Germinal center (tissue), 1 donor: ENCODE results near the gene MCAT.
"Not testable (repeated sequence)": the region's sequence is repeated elsewhere in the genome, so short reads cannot be mapped to it uniquely, and the experiment has no call there.

Source experiments
- DNase-seq: peaks from one replicate; pipeline ENCODE4 v3.0.0; 2012; ENCODE audit warnings: mixed read lengths, low spot score

Gene MCAT

DNA sequence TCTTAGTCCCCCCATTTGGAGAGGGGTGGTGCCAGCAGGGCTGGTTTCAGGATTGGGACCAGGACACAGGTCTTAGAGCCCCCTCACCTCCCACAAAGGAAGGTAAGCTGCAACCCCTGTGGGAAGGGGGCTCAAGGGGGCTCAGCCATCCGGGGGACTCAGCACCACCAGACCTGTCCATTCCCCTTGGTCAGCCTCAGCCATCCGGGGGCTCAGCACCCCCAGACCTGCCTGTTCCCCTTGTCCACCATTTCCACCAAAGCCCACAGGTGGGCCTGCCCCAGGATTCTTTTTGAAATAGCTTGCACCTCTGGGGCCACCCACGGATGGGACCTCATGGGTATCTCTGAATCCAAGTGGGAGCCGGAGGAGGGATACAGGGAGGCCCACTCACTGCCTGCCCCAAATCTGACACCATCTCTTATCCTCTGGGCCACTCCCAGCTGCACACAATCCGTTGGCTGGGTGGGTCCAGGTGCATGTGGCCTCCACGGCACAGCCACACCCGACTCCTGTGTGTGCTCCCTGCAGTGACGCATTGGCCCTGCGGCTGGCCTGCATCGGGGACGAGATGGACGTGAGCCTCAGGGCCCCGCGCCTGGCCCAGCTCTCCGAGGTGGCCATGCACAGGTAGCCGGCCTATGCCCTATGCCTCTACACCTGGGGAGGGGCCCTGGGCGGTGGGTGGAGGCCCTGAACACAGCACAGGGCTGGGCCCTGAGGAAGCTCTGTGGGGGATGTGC is 15.9 kb downstream of the MCAT start:
- DNase-seq = no peak

GRCh38 chr22:43126501-43127165 is 16.6 kb downstream of the MCAT start:
- DNase-seq = no peak

DNA sequence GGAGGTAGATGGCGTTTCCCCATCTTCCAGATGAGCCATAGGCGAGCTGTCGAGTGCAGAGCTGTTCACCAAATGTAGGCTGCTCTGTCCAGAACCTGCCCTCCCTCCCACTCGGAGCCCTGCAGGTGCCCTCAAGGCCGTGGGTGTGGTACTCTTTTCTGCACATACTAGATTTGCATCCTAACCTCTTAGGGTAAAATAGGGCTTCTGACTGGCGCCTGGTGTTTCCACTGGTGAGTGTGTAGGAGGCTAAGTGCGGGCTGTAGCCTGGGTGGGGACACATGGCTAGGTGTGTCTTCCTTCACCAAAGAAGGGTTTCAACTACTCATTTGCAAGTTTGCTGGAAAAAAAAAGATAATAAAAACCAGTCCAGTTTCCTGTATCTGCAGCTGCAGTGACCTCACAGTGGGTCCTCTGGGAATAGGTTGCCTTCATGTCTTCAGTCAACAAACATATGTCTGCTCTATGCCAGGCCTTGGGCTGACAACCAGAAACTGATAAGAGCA is 24.2 kb downstream of the MCAT start:
- DNase-seq = peak; percentile 85

DNA sequence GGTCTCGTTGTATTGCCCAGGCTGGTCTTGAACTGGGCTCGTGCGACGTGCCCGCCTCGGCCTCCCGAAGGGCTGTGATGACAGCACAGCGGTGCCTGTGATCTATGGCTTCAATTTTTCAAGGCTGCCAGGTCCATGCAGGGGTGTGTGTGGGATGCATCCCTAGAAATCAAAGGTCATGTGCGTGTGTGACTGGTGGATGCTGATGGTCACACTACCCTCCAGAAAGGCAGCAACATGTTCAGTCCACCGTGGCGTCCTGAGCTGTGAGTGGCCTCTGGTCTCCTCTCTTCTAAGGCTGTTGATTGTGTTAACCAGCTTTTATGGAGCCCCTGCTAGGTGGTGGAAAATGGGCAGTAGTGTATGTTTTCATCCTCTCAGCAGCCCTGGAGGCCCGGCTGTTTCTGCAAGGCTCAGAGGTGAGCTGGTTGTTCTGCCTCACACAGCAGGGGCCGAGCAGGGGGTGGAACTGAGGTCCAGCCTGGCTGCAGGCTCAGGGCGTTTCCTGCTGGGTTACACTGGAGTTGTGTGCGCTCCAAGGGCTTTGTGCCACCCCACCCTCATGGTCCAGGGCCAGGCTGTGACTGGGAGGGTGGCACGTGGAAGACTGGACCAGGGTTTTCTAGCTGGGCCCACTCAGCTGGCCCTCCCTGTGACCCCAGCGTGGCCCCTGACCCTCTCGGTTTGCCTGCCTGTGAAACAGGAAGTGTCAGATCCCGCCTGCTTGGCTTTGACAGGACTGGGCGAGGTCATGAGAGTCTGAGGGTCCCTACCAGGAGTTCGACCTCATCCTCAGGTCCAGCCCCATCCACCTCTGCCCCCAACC is 25.0 kb downstream of the MCAT start:
- DNase-seq = no peak

DNA sequence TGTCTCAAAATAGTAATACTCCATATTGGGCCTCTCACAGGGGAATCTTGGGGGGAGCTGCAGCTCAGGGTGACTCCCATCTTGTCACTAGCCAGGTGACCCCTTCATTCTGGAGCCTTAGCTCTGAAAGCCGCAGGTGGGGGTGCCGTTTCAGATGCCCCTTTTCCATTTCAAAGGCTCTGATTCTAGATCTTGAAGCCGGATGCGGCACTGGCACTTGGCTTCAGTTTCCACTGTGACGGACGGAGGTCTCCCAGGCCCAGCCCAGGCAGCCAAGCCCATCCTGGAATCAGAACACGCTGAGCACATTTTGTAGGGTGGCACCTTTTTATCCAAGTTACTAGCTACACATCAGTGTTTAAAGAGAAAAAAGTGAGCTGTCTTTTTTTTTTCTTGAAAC is 26.3 kb downstream of the MCAT start:
- no peak for DNase-seq

- no peak for DNase-seq
Measured at GRCh38 chr22:43114958-43115357, 28.2 kb downstream of the MCAT start.

DNA sequence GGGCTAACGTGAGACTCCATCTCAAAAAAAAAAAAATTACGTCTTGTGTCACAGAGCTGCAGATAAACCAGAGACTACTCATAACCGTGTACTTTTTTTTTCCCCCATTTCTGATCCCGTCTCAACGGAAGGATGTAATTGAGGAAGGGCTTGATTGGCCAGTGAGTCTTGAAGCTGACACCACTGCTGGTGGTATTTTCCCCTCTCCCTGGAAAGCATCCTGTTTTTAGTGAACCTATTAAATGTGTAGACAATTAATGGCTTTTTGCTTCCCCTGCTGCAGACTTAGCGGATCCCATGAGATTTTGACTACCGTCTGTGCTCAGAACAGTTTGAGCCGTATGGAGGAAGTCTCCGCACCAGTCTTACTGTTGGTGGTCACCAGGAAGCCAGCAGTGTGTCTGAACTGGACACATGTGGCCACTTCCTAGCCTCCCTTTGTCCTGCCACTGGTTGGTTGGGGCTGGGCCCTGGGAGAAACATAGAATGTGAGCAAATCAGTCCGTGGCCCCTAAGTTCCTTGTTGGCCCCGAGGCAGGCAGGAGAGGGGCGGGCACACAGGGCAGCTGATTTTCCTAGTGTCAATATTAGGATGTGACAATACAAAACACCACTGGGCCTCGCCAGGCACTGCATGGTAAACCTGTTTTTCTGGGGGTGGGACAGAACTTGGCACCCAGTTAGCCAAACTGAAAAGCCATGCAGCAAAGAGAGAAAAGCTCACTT is 29.5 kb downstream of the MCAT start:
- no peak for DNase-seq

DNA sequence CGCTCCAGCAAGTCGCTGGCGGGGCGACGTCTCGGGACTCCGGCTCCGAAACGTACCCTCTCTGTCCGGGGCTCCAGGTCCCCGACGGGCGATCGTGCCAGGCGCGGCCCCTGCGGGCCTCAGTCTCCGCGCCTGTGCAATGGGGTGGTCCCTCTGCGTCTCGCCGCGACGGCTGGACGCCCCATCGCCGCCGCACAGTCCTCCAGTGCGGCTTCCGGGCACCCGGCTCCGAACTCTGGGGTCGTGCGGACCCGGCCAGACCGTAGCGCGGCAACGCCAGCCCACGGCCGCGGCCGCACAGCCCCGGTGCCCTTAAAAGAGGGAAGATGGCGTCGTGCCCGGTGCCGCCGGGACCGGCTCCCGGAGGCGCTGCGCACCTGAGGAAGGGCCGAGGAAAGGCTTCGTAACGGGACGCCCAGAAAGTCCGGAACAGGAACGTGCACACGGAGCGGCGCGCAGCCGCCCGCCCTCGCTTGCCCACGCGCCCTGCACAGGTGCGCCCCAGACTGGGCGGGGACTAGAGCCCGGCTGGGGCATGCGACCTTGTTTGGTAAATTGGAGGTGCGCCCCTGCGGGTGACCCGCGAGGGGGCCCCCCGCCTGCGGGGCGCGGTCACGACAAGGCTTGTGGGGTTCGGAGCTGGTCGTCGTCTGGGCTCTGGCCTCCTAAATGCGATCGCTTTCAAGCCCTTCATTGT is 32.1 kb downstream of the MCAT start:
- DNase-seq = peak; percentile 77

DNA sequence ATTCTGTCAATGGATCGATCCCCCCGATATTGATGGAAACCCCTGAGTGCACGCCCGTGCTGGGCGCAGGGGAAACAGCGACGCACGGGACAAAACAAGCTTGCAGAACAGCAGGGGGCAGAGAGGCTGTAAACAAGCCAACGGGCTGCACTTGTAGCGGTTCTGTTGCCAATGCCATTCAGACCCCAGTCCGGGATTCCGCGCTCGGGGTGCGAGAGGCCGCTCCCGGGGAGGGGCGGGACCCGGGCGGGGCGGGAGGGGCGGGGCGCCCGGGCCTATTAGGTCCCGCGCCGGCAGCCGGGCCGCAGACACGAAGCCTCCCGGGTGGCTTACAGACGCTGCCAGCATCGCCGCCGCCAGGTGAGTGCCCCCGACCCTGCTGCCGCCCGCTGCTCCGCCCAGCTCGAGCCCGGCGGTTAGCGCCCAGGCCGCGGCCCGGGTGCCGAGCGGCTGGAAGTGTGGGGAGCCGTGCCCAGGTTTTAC is 32.7 kb downstream of the MCAT start, which contains the start of gene BIK:
TSS of gene BIK (plus strand) at position 307 of the 483 bp plus-strand sequence. CDS start 13,273 bp downstream, outside the sequence.
- peak; percentile 82 for DNase-seq

- DNase-seq = no peak
Measured at GRCh38 chr22:43109921-43110443, 33.2 kb downstream of the MCAT start.

DNA sequence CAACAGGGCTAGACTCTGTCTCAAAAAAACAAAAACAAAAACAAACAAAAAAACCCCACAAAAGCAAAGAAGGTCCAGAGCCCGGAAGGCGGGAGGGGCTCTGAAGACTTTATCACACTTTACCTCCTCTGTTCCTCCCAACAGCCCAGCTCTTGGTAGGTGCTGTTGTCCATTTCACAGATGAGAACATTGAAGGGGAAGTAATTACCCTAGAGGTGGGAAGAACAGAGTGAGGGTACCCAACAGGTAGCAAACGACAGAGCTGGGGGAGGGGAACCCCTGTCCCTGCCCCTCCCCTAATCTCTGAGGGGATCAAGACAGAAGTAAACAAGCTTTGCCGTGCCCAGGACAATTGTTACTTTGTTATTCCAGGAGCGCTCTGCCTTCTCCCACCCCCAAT is 33.7 kb downstream of the MCAT start:
- DNase-seq = no peak

GRCh38 chr22:43106302-43106701 is 36.9 kb downstream of the MCAT start:
- no peak for DNase-seq

DNA sequence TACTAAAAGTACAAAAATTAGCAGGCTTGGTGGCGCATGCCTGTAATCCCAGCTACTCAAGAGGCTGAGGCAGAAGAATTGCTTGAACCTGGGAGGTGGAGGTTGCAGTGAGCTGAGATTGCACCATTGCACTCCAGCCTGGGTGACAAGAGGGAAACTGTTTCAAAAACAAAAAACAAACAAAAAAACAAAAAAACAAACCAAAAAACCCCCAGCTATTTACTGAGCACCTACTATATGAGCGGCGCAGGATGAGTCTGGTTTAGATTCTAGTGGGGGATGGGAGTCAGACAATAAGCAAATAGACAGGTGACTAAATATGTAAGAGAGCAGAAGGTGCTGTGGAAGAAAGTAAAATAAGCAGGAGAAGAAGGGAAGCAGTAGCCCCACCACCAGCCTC is 38.2 kb downstream of the MCAT start:
- not testable (repeated sequence) for DNase-seq

DNA sequence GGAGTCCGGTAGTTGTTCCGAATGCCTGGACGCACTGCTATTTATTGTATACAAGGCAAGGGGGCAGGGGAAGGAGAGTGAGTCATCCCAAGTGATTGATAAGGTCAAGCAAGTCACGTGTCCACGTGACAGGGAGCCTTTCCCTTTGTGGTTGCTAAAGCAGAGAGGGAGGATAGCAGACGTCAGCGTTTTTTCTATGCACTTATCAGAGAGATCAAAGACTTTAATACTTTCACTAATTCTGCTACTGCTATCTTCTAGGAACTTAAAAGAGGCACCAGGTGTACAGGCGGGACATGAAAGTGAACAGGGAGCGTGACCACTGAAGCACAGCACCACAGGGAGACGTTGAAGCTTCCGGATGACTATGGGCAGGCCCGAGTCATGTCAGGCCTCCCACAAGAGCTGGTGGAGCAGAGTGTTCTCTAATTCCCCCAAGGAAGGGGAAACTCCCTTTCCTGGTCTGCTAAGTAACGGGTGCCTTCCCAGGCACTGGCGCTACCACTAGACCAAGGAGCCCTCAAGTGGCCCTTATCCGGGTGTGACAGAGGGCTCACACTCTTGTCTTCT is 39.1 kb downstream of the MCAT start:
- DNase-seq = not testable (repeated sequence)

- no peak for DNase-seq
Measured at GRCh38 chr22:43101306-43101705, 41.9 kb downstream of the MCAT start.

- no peak for DNase-seq
Measured at GRCh38 chr22:43100225-43100624, 43.0 kb downstream of the MCAT start.

DNA sequence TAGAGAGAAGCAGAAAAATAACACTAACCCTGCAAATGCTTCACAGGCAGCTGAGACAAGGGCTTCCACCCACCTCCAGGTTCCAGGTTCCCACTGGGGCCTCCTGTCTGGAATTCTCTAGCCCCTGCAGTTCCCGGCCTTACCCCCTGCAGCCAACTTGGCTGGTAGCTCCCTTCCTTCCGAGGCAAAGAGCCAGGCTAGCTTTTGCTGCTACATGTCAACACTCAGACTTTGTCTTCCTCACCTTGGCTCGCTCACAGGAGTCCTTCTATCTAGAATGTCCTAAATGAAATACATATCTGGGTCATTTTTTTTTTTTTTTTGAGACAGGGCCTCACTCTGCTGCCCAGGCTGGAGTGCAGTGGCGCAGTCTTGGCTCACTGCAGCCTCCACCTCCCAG is 44.1 kb downstream of the MCAT start:
- DNase-seq = no peak

DNA sequence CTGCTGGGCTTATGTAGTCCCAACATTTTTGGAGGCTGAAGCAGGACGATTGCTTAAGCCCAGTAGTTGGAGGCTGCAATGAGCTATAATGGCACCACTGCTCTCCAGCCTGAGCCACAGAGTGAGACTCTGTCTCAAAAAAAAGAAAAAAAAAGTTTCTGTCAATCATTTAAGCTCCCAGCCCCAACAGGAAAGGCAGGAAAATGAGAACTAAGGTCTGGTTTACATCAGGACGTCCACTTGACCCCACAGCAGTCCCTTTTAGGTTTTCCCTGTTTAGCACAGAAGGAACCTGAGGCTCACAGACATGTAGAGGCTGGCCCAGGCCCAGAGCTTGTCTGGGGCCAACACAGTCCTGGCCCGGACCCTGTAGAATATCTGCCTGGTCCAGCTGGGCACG is 44.8 kb downstream of the MCAT start:
- no peak for DNase-seq

GRCh38 chr22:43096420-43096819 is 46.8 kb downstream of the MCAT start:
- no peak for DNase-seq

DNA sequence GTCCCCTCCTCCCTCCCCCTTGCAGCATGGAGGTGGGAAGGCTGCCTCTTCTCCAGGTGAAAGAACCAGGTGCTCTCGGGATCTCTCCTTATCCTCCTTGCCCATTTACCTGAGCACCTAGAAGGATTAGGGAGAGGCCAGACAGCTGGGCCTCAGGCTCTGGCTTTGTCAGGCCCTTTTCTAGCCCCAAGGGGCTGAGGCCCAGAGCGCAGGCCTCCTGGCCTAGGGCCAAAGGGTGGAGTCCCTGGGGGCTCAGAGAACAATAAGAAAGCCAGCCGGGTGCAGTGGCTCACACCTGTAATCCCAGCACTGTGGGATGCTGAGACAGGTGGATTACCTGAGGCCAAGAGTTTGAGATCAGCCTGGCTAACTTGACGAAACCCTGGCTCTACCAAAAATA is 48.6 kb downstream of the MCAT start:
- DNase-seq = no peak
